Tibial nerve (tissue), 3 donors: ENCODE data around the gene SUSD4.

Experiments used
- CTCF ChIP-seq, 5 experiments: fragments of 200-600 bp in 3 of 5; fragments of 450-650 bp in 2 of 5; sonication (generic) in 3 of 5; IDR thresholded peaks; one replicate each; pipeline ENCODE4 v1.5.1; 2016 to 2019; ENCODE audit warnings: antibody characterized with exemption in 5 of 5, mild to moderate bottlenecking in 3 of 5, moderate library complexity in 2 of 5
- POLR2A ChIP-seq, 2 donors: fragments of 450-650 bp; IDR thresholded peaks; one replicate each; pipeline ENCODE4 v1.6.1; 2017; ENCODE audit warnings: antibody characterized with exemption in 2 of 2, mild to moderate bottlenecking in 2 of 2, moderate library complexity in 2 of 2

- no peak for TF ChIP-seq CTCF (IDR thresholded peaks at IDR 0.05)
- no peak for TF ChIP-seq POLR2A (IDR thresholded peaks at IDR 0.05)
Measured at GRCh38 chr1:223337174-223337869, 26.7 kb downstream of the SUSD4 start.
